ENCODE results near the gene PDLIM4. TPM values are rescaled to one million over a fixed set of nuclear protein-coding genes. Genes with fewer than 3 reads are reported as not detected.
A peak's percentile ranks its signal among the peaks of the same experiment; 100 is the strongest.

PDLIM4 gene
- total RNA-seq, 1 donor from 2014 or later, result 2.0 TPM

GRCh38 chr5:132226516-132227234 lies 30.8 kb upstream of the PDLIM4 start:
- FAIRE-seq (no peak), DNase-seq (ENCODE audit: low spot score in 2 of 2) (no peak)

- DNase-seq (ENCODE audit: low spot score in 2 of 2), result no peak
- FAIRE-seq, result no peak
Measured at GRCh38 chr5:132227235-132227484, 30.3 kb upstream of the PDLIM4 start.

DNA sequence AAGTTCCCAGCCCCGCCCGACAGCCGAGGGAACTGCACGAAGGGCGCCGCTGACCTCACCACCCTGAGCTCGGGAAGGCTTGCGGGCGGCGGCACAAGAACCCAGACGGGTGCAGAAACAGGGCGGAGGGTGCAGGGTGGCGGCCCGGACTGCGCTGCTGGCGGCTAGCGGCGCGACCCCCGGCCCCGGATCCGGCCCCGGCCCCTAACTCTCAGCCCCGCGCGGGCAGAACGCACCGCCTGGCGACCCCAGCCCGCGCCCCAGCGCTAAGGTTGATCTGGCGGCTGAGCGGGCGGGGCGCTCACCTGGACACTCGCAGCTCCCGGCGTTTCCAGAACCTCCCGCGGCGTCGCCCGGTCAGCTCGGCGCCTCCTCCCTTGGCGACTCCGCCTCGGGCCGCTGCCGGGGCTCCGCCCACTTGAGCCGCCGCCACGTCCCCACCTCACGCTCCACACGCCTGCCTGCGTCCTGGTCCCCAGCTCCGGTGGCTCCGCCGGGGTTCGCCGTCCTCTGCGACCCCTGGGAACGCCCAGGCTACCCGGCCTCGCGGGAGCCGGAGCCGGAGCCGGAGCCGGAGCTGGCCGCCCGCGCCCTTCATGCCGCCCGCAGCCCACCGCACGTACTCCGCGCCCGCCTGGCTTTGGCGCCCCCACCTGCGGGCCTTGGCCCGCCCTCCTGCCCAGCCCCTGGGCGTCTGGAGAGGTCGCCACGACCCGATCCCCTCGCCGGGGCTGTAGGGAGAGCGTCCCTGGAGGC lies 29.8 kb upstream of the PDLIM4 start, which contains the start of gene P4HA2:
Gene P4HA2, minus strand, starts transcription at position 369 of the 756 bp plus-strand sequence. CDS start 9,227 bp downstream, outside the sequence.
- FAIRE-seq, result no peak
- DNase-seq (ENCODE audit: low spot score in 2 of 2), result peak; percentile 79 to 84

DNA sequence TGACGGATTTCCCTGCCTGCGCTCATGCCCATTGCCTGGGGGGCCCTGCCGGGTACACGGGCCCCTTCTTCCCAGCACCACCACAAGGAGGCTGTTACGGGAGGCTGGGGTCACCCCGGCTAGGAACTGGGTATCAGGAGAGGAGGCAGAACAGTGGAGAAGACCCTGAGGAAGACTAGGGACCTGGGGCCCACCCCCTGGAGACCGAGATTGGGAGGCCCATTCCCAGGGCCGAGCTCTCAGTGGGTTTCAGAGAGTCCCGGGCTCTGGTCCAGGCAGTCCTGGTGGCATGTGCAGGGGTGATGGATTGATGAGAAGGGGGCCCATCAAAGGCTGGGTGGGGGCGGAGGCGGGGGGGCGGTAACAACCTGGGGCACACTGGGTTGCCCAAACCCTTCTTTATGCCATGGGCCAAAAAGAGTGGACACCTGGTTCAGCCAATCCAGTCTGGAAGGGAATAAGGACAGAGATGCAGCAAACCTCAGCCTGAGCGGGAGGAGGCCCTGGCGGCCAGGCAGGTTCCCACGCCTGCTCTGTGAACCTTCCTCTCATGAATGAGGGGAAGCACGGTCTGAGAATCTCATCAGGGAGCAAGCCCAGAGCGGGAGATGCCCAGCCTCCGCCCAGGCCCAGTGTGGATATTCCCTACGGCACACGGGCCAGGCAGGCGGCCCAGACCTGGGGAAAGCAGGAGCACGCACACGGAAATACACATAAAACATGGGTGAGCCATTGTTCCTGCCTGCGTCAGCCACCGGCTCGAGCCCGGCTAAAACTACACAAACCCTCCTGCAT lies 29.1 kb upstream of the PDLIM4 start:
- DNase-seq (ENCODE audit: low spot score in 2 of 2), result no peak
- no peak for FAIRE-seq

GRCh38 chr5:132229236-132229635 lies 28.3 kb upstream of the PDLIM4 start:
- no peak for DNase-seq (ENCODE audit: low spot score in 2 of 2)
- no peak for FAIRE-seq

GRCh38 chr5:132230871-132231270 lies 26.6 kb upstream of the PDLIM4 start:
- FAIRE-seq (no peak), DNase-seq (ENCODE audit: low spot score in 2 of 2) (no peak)

DNA sequence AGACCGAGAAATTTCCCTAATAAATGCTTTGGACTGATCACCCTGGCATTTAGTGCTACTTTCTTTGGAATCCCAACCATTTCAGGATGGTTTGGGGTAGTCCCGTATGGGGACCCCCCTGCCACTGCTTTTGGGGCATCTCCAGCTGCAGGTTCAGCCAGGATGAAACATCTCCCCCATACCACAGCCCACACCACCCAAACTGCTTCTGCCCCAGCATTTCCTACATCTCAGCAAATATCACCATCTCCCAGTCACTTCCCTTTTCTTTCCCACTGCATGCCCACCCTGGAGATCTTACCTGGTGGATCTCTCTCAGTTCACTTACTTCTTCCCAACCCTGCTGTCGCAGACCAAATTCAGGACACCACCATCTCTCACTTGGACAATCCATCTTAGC lies 25.0 kb upstream of the PDLIM4 start:
- DNase-seq (ENCODE audit: low spot score in 2 of 2), result no peak
- FAIRE-seq, result no peak

DNA sequence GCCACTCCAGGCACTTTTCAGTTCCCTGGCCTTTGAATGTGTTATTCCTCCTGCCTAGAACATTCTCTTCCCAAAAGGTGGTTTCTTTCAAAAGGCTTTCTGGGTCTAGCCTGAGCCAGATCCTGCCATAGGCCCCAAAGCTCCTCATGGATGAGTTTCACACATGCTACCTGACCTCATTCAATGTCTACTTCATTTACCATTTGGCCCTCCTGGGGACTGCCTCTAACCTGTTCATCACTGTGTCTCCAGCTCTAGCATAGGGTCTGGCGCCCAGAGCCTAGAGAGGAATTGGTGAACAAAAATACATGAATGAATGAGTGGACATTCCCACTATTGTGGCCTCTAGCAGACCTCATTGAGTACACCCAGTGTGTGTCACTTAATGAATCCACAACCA lies 24.4 kb upstream of the PDLIM4 start:
- FAIRE-seq, result no peak
- no peak for DNase-seq (ENCODE audit: low spot score in 2 of 2)

GRCh38 chr5:132233811-132234683 lies 23.4 kb upstream of the PDLIM4 start:
- FAIRE-seq, result no peak
- no peak for DNase-seq (ENCODE audit: low spot score in 2 of 2)

DNA sequence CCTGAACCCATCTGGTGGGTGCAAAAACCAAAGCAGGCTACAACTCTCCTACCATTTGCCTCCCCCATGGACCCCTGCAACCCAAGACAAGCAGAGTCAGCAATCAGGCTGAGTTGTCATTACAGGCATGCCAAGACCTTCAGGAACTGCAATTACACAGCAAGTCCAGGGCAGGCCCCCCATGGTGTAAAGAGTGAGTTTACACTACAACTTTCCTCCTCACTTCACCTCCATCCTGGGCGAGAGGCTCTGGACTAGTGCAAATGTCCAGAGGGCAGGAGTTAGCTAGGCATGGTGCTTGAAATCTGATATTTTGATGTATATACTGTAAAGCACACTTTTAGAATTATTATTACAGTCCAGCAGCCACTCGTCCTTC lies 22.8 kb upstream of the PDLIM4 start:
- FAIRE-seq (no peak), DNase-seq (ENCODE audit: low spot score in 2 of 2) (no peak)

DNA sequence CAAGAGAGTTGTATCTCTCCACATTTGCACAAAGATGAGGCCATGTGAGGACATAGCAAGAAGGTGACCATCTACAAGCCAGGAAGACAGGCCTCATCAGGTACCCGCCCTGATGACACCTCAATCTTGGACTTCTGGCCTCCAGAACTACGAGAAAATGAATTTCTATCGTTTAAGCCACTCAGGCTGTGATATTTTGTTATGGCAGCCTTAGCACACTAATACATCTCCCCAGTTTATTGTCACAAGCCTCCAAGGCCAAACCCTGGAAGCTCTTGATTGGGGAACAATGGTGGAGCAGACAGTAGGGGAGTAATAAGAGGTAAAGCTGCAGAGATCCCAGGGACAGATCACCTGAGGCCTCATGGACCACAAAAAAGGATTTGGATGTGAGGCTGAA lies 22.2 kb upstream of the PDLIM4 start:
- DNase-seq (ENCODE audit: low spot score in 2 of 2) (no peak), FAIRE-seq (no peak)

DNA sequence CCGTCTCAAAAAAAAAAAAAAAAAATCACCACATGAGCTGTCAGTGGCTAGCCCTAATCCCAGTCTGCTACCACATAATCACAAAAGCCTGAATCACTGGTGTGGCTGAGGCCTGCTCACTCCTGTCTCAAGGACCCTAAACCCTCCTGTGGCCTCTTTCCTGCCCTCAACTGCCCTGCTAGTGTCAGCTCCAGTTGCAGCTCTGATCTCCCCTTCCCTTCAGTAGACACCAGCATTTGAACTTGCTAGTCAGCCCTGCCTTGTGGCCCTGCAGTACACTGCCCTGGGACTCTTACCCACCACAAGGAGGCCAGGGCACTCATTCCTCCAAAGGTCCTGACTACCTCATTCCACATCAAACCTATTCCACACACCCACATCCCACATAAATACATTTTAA lies 20.4 kb upstream of the PDLIM4 start:
- FAIRE-seq, result no peak

DNA sequence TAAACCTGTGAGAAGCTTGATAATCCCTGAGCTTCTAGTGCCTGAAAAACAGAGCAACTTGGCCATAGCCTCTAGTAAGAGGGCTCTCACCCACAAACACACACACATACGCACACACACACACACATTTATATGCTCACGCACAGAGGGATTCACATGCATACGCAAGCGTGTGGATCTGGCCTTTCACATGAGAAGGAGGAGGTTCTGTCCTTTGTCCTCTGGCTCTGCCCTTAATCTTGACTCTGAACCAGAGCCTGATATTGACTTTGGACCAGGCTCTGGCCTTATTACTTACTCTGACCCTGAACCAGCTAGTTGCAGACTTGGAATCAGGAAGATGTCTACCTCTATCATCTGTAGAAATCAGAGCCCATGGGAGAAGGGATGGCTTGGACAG lies 19.8 kb upstream of the PDLIM4 start:
- no peak for DNase-seq (ENCODE audit: low spot score in 2 of 2)
- FAIRE-seq, result no peak

More for the DNA sequence above, 20.4 kb upstream of the PDLIM4 start:
- no peak for DNase-seq (ENCODE audit: low spot score in 2 of 2)

DNA sequence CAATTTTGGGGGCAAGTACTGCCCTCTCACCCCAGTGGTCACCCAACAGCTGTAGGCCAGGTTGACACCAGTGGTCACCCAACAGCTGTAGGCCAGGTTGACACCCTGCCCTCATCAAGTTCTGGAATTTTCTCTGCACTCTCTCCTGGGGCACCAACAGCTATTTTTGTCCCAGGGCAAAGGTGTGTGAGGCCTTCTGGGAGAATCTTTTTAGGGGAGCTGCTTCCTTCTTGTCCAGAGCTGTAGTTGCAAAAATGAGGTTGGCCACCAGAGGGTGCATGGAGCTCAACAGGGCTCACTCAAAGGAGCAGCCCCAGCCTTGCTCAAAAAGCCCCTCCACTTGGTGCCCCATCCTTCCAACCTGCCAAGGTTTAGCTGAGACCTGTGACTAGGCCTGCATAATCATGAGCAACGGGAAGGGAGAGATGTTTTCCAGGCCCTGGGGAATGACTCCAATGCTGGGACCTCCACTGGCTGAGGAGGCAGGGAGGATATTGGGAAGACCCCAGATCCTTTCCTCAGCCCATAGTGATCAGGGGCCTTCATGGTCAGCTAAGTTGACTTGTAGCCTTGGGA lies 19.2 kb upstream of the PDLIM4 start:
- no peak for FAIRE-seq
- DNase-seq (ENCODE audit: low spot score in 2 of 2), result no peak

- FAIRE-seq (no peak), DNase-seq (ENCODE audit: low spot score in 2 of 2) (no peak)
Measured at GRCh38 chr5:132238901-132239500, 18.5 kb upstream of the PDLIM4 start.

- FAIRE-seq, result no peak
- no peak for DNase-seq (ENCODE audit: low spot score in 2 of 2)
Measured at GRCh38 chr5:132239776-132240175, 17.7 kb upstream of the PDLIM4 start.

DNA sequence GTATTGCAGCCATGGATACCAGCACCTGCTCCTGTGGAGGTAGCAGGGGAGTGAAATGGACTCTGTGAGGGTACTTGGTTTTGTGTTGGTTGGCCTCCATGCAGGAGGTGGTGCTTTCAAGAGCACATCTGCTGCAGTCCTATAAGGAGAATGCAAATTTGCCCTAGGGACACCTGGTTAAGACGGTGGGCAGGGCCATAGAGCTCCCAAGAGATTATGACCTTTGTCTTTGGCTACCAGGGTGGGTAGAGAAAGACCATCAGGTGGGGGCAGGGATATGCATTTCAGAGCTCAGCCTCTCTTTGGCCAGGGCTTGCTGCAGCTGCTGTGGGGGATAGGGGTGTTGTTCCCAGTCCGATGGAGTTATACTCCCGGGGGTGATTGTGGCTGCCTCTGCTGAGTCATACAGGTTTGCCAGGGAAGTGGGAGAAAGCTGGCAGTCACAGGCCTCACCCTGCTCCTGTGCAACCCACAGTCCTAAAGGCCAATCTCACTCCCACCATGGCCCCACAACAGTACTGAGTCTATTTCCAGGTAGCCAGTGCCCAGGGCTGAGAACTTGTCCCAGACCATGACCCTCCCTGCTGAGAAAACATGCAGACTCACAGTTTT lies 14.0 kb upstream of the PDLIM4 start:
- FAIRE-seq (no peak), DNase-seq (ENCODE audit: low spot score in 2 of 2) (no peak)

GRCh38 chr5:132245593-132245992 lies 11.9 kb upstream of the PDLIM4 start:
- DNase-seq (ENCODE audit: low spot score in 2 of 2) (no peak), FAIRE-seq (no peak)

GRCh38 chr5:132246806-132247205 lies 10.7 kb upstream of the PDLIM4 start:
- DNase-seq (ENCODE audit: low spot score in 2 of 2), result no peak
- no peak for FAIRE-seq

Data from frontal cortex (tissue), 4 donors.